Measurements from ENCODE around the gene PLEKHA3.

- TF ChIP-seq CTCF (optimal IDR thresholded peaks at IDR 0.05 in 1 of 3, IDR thresholded peaks at IDR 0.05 in 1 of 3, conservative IDR thresholded peaks at IDR 0.05 in 1 of 3; ENCODE audit: extremely low read depth in 1 of 3, insufficient read depth in 2 of 3, low read length in 3 of 3), result no peak
- no peak for TF ChIP-seq EZH2 (IDR thresholded peaks at IDR 0.05; ENCODE audit: low read length)
Measured at GRCh38 chr2:178517496-178517895, 37.2 kb downstream of the PLEKHA3 start.

All from keratinocyte (primary cell).